Panc1 (cell line): ENCODE results near the gene DNAJB8. TPM values are rescaled to one million over a fixed set of nuclear protein-coding genes. Genes with fewer than 3 reads are reported as not detected.

Experiments used
- ATAC-seq: fragments of 200-7000 bp; cut with Tn5 transposase; 2 replicates; pipeline ENCODE4 v1.9.1; 2020; ENCODE audit warnings: mild to moderate bottlenecking, moderate library complexity
- BruUV-seq: library from RNA; stranded (reverse); fragments of 400-500 nt; replicated peaks from 2 replicates; lab custom pipeline; 2021; lab: Mats Ljungman, UMichigan
- CTCF ChIA-PET: fragments of 300-600 bp; sonication (Branson Sonifier 250); formaldehyde crosslinking; loops from one replicate; lab custom pipeline; 2022; ENCODE audit warnings: antibody characterized with exemption; lab: Charles Lee
- POLR2A ChIA-PET: fragments of 300-600 bp; sonication (Branson Sonifier 250); formaldehyde crosslinking; loops from one replicate; lab custom pipeline; 2022; ENCODE audit warnings: antibody characterized with exemption; lab: Charles Lee
- DNase-seq: peaks from one replicate; pipeline ENCODE4 v3.0.0-alpha.2; 2010; ENCODE audit warnings: low read depth, low spot score
- H3K27ac ChIP-seq: 2 replicates; pipeline ENCODE4 v1.5.1; 2011; ENCODE audit warnings: mild to moderate bottlenecking, low read length, inconsistent platforms
- H3K27me3 ChIP-seq: fragments of 200-500 bp; sonication (Bioruptor generic); 2 replicates; pipeline ENCODE4 v1.6.0; 2014; ENCODE audit warnings: low read length, inconsistent platforms; ENCODE audit not compliant: control insufficient read depth, insufficient read depth
- H3K36me3 ChIP-seq: fragments of 200-500 bp; sonication (Bioruptor generic); 2 replicates; pipeline ENCODE4 v1.5.1; 2014; ENCODE audit warnings: inconsistent platforms, mild to moderate bottlenecking, low read length, moderate library complexity; ENCODE audit not compliant: control insufficient read depth, insufficient read depth
- H3K4me1 ChIP-seq: 2 replicates; pipeline ENCODE4 v1.5.1; 2011; ENCODE audit warnings: inconsistent platforms, mild to moderate bottlenecking, low read length, moderate library complexity; ENCODE audit not compliant: control insufficient read depth, insufficient read depth
- H3K4me3 ChIP-seq, 2 experiments: 2 replicates each; pipeline ENCODE4 v1.5.1; 2011 to 2012; ENCODE audit warnings: low read depth in 2 of 2, low read length in 2 of 2, mild to moderate bottlenecking in 2 of 2, inconsistent platforms in 1 of 2, moderate library complexity in 1 of 2
- H3K9me3 ChIP-seq: fragments of 200-500 bp; sonication (Bioruptor generic); 2 replicates; pipeline ENCODE4 v1.5.1; 2014; ENCODE audit warnings: low read depth, mild to moderate bottlenecking, inconsistent platforms, low read length, moderate library complexity; ENCODE audit not compliant: control insufficient read depth, insufficient read depth
- POLR2AphosphoS5 ChIP-seq: IDR thresholded peaks from 2 replicates; pipeline ENCODE4 v1.6.1; 2012; ENCODE audit warnings: mild to moderate bottlenecking, low read depth, low read length, moderate library complexity
- SIN3A ChIP-seq: IDR thresholded peaks from 2 replicates; pipeline ENCODE4 v1.6.1; 2012; ENCODE audit warnings: low read depth, mild to moderate bottlenecking, low read length, moderate library complexity, borderline replicate concordance; ENCODE audit not compliant: insufficient read depth
- TCF7L2 ChIP-seq: IDR thresholded peaks from 2 replicates; pipeline ENCODE4 v1.6.1; 2011; ENCODE audit warnings: mild to moderate bottlenecking, low read depth, low read length, inconsistent platforms
- in situ Hi-C: cut with HindIII; loops from 2 replicates; pipeline ENCODE4 v1.10.0; 2016; ENCODE audit warnings: low sequenced_read_pairs, low pct_unique_long_range_greater_than_20kb
- intact Hi-C: fragments of 100-400 bp; cut with micrococcal nuclease; formaldehyde crosslinking; loops from one replicate; pipeline ENCODE4 v1.10.0; 2022; ENCODE audit not compliant: unreplicated experiment
- total RNA-seq: library from RNA; stranded (reverse); gene quantifications from one replicate; pipeline ENCODE4 v1.2.1, GENCODE V29; 2021; ENCODE audit not compliant: unreplicated experiment
- TF ChIP-seq, protein P1 (sequence below): fragments of 450-650 bp; IDR thresholded peaks from 2 replicates; pipeline ENCODE4 v1.5.1; 2017; ENCODE audit warnings: mild to moderate bottlenecking
- TF ChIP-seq, protein P2 (sequence below), 2 experiments: IDR thresholded peaks; 2 replicates each; pipeline ENCODE4 v1.6.1; 2011 to 2012; ENCODE audit warnings: low read depth in 2 of 2, control low read depth in 1 of 2, low read length in 1 of 2, mild to moderate bottlenecking in 1 of 2, moderate library complexity in 1 of 2; ENCODE audit not compliant: insufficient read depth in 1 of 2

The DNAJB8 gene
- total RNA-seq, 1 experiment from 2014 or later = not detected

DNA sequence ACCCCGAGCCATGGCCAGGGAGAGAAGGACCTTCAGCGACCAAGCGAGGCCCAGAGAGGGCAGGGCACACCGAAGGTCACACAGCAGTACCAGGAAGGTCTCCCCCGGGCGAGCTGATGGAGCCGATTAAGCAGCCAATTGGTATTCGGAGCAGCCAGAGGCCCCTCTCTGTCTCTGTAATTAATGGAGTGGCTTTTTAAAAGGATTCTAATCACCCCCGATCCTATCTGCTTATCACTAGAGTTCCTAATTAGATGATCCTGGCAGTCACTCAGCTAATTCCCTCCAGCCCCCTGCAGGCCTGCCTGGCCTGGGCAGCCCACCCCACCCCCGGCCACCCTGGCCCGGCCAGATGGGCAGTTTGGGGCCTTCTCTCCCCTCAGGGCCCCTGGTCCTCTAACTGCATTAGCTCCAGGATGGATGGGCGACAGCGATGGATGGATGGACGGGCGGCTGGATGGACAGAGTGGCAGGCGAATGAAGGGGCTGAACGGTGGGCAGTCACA is 1.6 kb upstream of the DNAJB8 start:
- in situ Hi-C loops (no loop called here), intact Hi-C loops (no loop called here)
- BruUV-seq = no TSS peak
- TF ChIP-seq, protein P1, sequence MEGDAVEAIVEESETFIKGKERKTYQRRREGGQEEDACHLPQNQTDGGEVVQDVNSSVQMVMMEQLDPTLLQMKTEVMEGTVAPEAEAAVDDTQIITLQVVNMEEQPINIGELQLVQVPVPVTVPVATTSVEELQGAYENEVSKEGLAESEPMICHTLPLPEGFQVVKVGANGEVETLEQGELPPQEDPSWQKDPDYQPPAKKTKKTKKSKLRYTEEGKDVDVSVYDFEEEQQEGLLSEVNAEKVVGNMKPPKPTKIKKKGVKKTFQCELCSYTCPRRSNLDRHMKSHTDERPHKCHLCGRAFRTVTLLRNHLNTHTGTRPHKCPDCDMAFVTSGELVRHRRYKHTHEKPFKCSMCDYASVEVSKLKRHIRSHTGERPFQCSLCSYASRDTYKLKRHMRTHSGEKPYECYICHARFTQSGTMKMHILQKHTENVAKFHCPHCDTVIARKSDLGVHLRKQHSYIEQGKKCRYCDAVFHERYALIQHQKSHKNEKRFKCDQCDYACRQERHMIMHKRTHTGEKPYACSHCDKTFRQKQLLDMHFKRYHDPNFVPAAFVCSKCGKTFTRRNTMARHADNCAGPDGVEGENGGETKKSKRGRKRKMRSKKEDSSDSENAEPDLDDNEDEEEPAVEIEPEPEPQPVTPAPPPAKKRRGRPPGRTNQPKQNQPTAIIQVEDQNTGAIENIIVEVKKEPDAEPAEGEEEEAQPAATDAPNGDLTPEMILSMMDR = no peak
- no peak for TF ChIP-seq TCF7L2
- H3K36me3 ChIP-seq = no peaks in the 10 kb centered on the region
- H3K4me3 ChIP-seq = no peak overlapping the region
- POLR2A ChIA-PET = no interaction called here
- no peak for DNase-seq
- no peak overlapping the region for H3K27ac ChIP-seq
- no peaks in the 10 kb centered on the region for H3K4me1 ChIP-seq
- peaks cover 5% of the 10 kb centered on the region; the same call in 1 of the 2 replicates for H3K27me3 ChIP-seq
- CTCF ChIA-PET = no interaction called here
- ATAC-seq = no peak
- no peaks in the 10 kb centered on the region for H3K9me3 ChIP-seq

DNA sequence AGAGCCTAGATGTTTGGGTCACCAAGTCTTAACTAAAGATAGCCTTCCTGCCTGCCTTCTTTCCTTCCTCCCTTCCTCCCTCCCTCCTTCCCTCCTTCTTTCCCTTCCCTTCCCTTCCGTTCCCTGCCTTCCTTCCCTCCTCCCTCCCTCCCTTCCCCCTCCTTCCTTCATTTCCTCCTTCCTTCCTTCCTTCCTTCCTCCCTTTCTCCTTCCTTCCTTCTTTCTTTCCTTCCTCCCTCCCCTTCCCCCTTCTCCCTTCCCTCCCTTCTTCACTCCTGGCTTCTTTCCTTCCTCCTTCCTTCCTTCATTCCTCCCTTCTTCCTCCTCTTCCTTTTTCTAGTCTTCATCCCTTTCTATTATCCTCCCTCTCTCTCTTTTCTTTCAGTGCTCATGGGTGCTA is 2.0 kb downstream of the DNAJB8 start:
- in situ Hi-C loops = no loop called here
- Histone ChIP-seq H3K27ac (no peak overlapping the region), H3K36me3 (no peaks in the 10 kb centered on the region), H3K4me1 (no peaks in the 10 kb centered on the region), H3K27me3 (peaks cover 5% of the 10 kb centered on the region; the same call in 1 of the 2 replicates), H3K4me3 (no peak overlapping the region), H3K9me3 (no peaks in the 10 kb centered on the region)
- ChIA-PET POLR2A (no interaction called here), CTCF (no interaction called here)
- BruUV-seq = no TSS peak
- no peak for DNase-seq
- intact Hi-C loops = no loop called here
- TF ChIP-seq SIN3A = no peak
- TF ChIP-seq POLR2AphosphoS5 = no peak
- TF ChIP-seq, protein P2, sequence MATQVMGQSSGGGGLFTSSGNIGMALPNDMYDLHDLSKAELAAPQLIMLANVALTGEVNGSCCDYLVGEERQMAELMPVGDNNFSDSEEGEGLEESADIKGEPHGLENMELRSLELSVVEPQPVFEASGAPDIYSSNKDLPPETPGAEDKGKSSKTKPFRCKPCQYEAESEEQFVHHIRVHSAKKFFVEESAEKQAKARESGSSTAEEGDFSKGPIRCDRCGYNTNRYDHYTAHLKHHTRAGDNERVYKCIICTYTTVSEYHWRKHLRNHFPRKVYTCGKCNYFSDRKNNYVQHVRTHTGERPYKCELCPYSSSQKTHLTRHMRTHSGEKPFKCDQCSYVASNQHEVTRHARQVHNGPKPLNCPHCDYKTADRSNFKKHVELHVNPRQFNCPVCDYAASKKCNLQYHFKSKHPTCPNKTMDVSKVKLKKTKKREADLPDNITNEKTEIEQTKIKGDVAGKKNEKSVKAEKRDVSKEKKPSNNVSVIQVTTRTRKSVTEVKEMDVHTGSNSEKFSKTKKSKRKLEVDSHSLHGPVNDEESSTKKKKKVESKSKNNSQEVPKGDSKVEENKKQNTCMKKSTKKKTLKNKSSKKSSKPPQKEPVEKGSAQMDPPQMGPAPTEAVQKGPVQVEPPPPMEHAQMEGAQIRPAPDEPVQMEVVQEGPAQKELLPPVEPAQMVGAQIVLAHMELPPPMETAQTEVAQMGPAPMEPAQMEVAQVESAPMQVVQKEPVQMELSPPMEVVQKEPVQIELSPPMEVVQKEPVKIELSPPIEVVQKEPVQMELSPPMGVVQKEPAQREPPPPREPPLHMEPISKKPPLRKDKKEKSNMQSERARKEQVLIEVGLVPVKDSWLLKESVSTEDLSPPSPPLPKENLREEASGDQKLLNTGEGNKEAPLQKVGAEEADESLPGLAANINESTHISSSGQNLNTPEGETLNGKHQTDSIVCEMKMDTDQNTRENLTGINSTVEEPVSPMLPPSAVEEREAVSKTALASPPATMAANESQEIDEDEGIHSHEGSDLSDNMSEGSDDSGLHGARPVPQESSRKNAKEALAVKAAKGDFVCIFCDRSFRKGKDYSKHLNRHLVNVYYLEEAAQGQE (IDR thresholded peaks at IDR 0.05; ENCODE audit: insufficient read depth in 1 of 2, low read depth in 2 of 2, low read length in 1 of 2) = no peak
- TF ChIP-seq TCF7L2 = no peak
- TF ChIP-seq, protein P1 = no peak
- ATAC-seq = no peak
